Breast epithelium (tissue), 3 donors: ENCODE measurements around the gene BLNK.

ENCODE experiments used
- CTCF ChIP-seq, 3 donors: fragments of 450-650 bp; IDR thresholded peaks; one replicate each; pipeline ENCODE4 v1.5.1; 2016 to 2017; ENCODE audit warnings: antibody characterized with exemption in 3 of 3, mild to moderate bottlenecking in 3 of 3, moderate library complexity in 3 of 3
- POLR2A ChIP-seq: fragments of 450-650 bp; IDR thresholded peaks from one replicate; pipeline ENCODE4 v1.6.1; 2016; ENCODE audit warnings: antibody characterized with exemption, mild to moderate bottlenecking, moderate library complexity

GRCh38 chr10:96205580-96205979, 65.8 kb downstream of the BLNK start:
- TF ChIP-seq CTCF (IDR thresholded peaks at IDR 0.05) = no peak
- TF ChIP-seq POLR2A = no peak
